Natural killer cell (primary cell): ENCODE measurements around the gene DOCK2. TPM values are rescaled to one million over a fixed set of nuclear protein-coding genes. Genes with fewer than 3 reads are reported as not detected.

Source experiments
- ATAC-seq, 3 donors: fragments of 150-1000 bp in 2 of 3; fragments of 200-7000 bp in 1 of 3; cut with Tn5 transposase; 1 replicate in 1 of 3; 2 replicates in 2 of 3; pipeline ENCODE4 v1.10.0; 2021; ENCODE audit warnings: mild to moderate bottlenecking in 2 of 3, moderate library complexity in 2 of 3
- DNase-seq, 2 donors: peaks; one replicate each; pipeline versions ENCODE4 v3.0.0 to v3.0.0-alpha.2; 2013 to 2021; ENCODE audit warnings: mixed read lengths in 1 of 2
- H3K27ac ChIP-seq: one replicate; pipeline ENCODE4 v1.5.1; 2013; ENCODE audit warnings: mild to moderate bottlenecking, low read length
- H3K27me3 ChIP-seq: one replicate; pipeline ENCODE4 v1.6.1; 2013; ENCODE audit warnings: low read length; ENCODE audit not compliant: control insufficient read depth, insufficient read depth
- H3K36me3 ChIP-seq: one replicate; pipeline ENCODE4 v1.6.1; 2013; ENCODE audit warnings: low read length; ENCODE audit not compliant: control insufficient read depth, insufficient read depth
- H3K4me1 ChIP-seq: one replicate; pipeline ENCODE4 v1.6.1; 2013; ENCODE audit warnings: low read length; ENCODE audit not compliant: control insufficient read depth, insufficient read depth
- H3K4me3 ChIP-seq: one replicate; pipeline ENCODE4 v1.5.1; 2013; ENCODE audit warnings: low read length
- H3K9me3 ChIP-seq: one replicate; pipeline ENCODE4 v1.6.1; 2013; ENCODE audit warnings: low read length; ENCODE audit not compliant: control insufficient read depth, insufficient read depth
- H3K27ac Mint-ChIP-seq, 2 donors: one replicate each; pipeline ENCODE4 v1.8.0; 2022; ENCODE audit warnings: mild to moderate bottlenecking in 2 of 2, mixed read lengths in 2 of 2, moderate library complexity in 1 of 2
- H3K27me3 Mint-ChIP-seq, 2 donors: one replicate each; pipeline ENCODE4 v1.8.0; 2022; ENCODE audit warnings: low read depth in 2 of 2, mixed read lengths in 2 of 2
- H3K36me3 Mint-ChIP-seq: one replicate; pipeline ENCODE4 v1.8.0; 2022; ENCODE audit warnings: mixed read lengths
- H3K4me1 Mint-ChIP-seq, 2 donors: one replicate each; pipeline ENCODE4 v1.8.0; 2022; ENCODE audit warnings: mixed read lengths in 2 of 2
- H3K4me3 Mint-ChIP-seq: one replicate; pipeline ENCODE4 v1.8.0; 2022; ENCODE audit warnings: mild to moderate bottlenecking, moderate library complexity, mixed read lengths
- H3K9me3 Mint-ChIP-seq, 2 donors: one replicate each; pipeline ENCODE4 v1.8.0; 2022; ENCODE audit warnings: mixed read lengths in 2 of 2
- WGBS: methylation state at CpG from one replicate; pipeline ENCODE4 v1.1.7; 2013; ENCODE audit warnings: missing lambda C conversion rate; ENCODE audit not compliant: insufficient coverage; 5-methylcytosine and 5-hydroxymethylcytosine counted together
- intact Hi-C: fragments of 100-400 bp; cut with micrococcal nuclease; formaldehyde crosslinking; loops from one replicate; pipeline ENCODE4 v1.14.2; 2022
- total RNA-seq, 4 donors: library from RNA; stranded (reverse); fragments of 120-200 nt in 1 of 4; gene quantifications; one replicate each; pipeline versions ENCODE4 v1.2.3 to v1.2.4, GENCODE V29; 2013 to 2022
- TF ChIP-seq, protein P1 (sequence below): fragments of 200-600 bp; IDR thresholded peaks from one replicate; pipeline ENCODE4 v1.8.0; 2022; ENCODE audit warnings: antibody characterized with exemption

Gene DOCK2
- total RNA-seq, 3 donors from 2014 or later (not counting 1 experiment from before 2014, with no cell fraction given), result 317 to 361 (median 320) TPM

DNA sequence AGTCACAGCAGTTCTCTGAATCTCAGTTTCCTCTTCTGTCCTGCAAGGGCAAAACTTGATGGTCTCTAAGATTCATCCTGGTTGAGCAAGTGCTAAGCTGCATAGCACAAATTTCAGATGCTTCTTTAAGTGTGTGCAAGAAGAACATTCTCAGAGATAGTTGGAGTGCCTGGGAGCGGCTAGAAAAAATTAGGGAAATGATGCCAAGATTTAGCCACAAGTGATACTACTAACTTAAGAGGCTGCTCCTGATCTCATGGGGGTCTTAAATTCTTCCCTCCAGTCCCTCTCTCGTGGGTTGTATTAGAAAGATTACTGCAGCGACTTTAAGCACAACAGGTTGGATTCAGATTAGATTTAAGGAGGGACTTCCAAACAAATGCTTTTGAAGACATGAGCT is 319.1 kb downstream of the DOCK2 start:
- H3K9me3 ChIP-seq, result no peaks in the 10 kb centered on the region
- DNase-seq (no peak), ATAC-seq (no peak)
- H3K4me3 ChIP-seq, result no peak overlapping the region
- H3K27me3 Mint-ChIP-seq, result no peaks in the 10 kb centered on the region
- H3K4me1 ChIP-seq, result no peaks in the 10 kb centered on the region
- peak overlapping the region in 1 of 2 donors; percentile 16 for H3K27ac Mint-ChIP-seq
- no peak overlapping the region for H3K4me3 Mint-ChIP-seq
- intact Hi-C loops, result no loop called here
- H3K9me3 Mint-ChIP-seq, result no peaks in the 10 kb centered on the region
- TF ChIP-seq, protein P1, sequence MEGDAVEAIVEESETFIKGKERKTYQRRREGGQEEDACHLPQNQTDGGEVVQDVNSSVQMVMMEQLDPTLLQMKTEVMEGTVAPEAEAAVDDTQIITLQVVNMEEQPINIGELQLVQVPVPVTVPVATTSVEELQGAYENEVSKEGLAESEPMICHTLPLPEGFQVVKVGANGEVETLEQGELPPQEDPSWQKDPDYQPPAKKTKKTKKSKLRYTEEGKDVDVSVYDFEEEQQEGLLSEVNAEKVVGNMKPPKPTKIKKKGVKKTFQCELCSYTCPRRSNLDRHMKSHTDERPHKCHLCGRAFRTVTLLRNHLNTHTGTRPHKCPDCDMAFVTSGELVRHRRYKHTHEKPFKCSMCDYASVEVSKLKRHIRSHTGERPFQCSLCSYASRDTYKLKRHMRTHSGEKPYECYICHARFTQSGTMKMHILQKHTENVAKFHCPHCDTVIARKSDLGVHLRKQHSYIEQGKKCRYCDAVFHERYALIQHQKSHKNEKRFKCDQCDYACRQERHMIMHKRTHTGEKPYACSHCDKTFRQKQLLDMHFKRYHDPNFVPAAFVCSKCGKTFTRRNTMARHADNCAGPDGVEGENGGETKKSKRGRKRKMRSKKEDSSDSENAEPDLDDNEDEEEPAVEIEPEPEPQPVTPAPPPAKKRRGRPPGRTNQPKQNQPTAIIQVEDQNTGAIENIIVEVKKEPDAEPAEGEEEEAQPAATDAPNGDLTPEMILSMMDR, result no peak
- no peaks in the 10 kb centered on the region for H3K36me3 Mint-ChIP-seq
- peaks cover 3% of the 10 kb centered on the region for H3K36me3 ChIP-seq
- H3K4me1 Mint-ChIP-seq, result peaks cover 27 to 32% of the 10 kb centered on the region in 2 donors
- no peaks in the 10 kb centered on the region for H3K27me3 ChIP-seq
- H3K27ac ChIP-seq, result no peak overlapping the region
- WGBS, result 96% methylated on average over 3 of the region's 3 CpGs

DNA sequence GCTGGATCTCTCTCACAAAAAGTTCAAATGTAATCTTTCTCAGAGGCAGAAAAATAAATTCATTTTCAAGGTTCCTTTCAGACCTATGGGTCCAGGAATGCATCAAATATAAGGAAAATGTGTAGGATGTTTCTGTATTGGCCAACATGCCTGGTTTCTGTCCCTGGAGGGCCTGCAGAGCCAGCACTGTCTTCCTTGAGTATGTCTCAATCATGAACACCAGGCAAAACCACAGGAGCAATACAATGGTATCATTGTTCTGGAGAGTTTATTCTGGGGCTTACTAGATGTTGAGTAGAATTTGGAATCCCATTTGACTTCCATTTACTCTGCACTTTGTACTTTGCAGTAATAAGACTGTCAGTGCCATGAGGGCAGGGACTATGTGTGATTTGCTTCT is 319.7 kb downstream of the DOCK2 start:
- no peaks in the 10 kb centered on the region for H3K36me3 Mint-ChIP-seq

DNA sequence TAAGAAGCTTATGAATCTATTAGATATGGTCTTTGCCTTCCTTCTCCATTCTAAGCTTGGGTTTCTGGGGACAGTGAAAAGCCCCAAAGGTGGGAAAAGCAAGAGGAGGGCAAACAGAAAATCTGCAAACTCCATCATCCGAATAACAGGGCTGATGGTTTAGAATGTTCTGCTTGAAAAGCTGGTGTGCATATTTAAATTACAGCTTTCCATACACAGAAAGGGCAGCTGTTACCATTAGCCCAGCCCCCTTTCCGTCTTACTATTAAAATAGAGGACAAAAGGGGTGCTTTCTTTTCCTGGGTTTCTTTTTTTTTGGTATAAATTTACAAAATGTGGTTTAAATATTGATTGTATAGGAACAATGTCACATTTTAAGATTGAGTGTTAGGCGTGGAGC is 321.2 kb downstream of the DOCK2 start:
- intact Hi-C loops, result no loop called here
- no peaks in the 10 kb centered on the region for H3K9me3 Mint-ChIP-seq
- peaks cover 17 to 26% of the 10 kb centered on the region in 2 donors for H3K4me1 Mint-ChIP-seq
- no peaks in the 10 kb centered on the region for H3K9me3 ChIP-seq
- H3K4me1 ChIP-seq, result no peaks in the 10 kb centered on the region
- no peak for DNase-seq
- 100% methylated on average over 2 of the region's 3 CpGs for WGBS
- H3K4me3 ChIP-seq, result no peak overlapping the region
- no peak for ATAC-seq
- no peak overlapping the region for H3K27ac Mint-ChIP-seq
- H3K27me3 ChIP-seq, result no peaks in the 10 kb centered on the region
- H3K27me3 Mint-ChIP-seq, result no peaks in the 10 kb centered on the region
- H3K36me3 Mint-ChIP-seq, result no peaks in the 10 kb centered on the region
- H3K36me3 ChIP-seq, result peaks cover 3% of the 10 kb centered on the region
- TF ChIP-seq, protein P1, result no peak
- no peak overlapping the region for H3K4me3 Mint-ChIP-seq
- no peak overlapping the region for H3K27ac ChIP-seq

More for the DNA sequence above, 319.7 kb downstream of the DOCK2 start:
- H3K9me3 Mint-ChIP-seq, result no peaks in the 10 kb centered on the region
- H3K4me3 ChIP-seq, result no peak overlapping the region
- no peak overlapping the region for H3K4me3 Mint-ChIP-seq
- DNase-seq (no peak), ATAC-seq (no peak)
- TF ChIP-seq, protein P1, result no peak
- H3K4me1 Mint-ChIP-seq, result peaks cover 20 to 26% of the 10 kb centered on the region in 2 donors
- H3K27ac Mint-ChIP-seq, result no peak overlapping the region
- H3K27me3 ChIP-seq, result no peaks in the 10 kb centered on the region
- no peaks in the 10 kb centered on the region for H3K27me3 Mint-ChIP-seq
- no peaks in the 10 kb centered on the region for H3K9me3 ChIP-seq
- H3K36me3 ChIP-seq, result peaks cover 3% of the 10 kb centered on the region
- intact Hi-C loops, result no loop called here
- no peaks in the 10 kb centered on the region for H3K4me1 ChIP-seq
- H3K27ac ChIP-seq, result no peak overlapping the region

DNA sequence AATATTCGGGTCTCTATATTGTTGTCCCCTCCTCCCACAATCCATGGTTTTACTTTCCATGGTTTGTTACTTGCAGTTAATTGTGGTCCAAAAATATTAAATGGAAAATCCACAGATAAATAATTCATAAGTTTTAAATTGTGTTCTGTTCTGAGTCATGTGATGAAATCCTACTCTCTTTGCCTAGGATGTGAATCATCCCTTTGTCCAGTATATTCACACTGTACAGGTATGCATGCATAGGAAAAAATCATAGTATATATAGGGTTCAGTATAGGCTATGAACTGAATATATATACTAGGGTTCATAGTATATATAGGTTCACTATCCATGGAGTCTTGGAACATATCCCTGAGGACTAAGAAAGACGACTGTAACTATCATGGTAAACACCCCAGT is 323.6 kb downstream of the DOCK2 start:
- no peak for ATAC-seq
- no peak overlapping the region for H3K27ac ChIP-seq
- Mint-ChIP-seq H3K4me3 (no peak overlapping the region), H3K9me3 (no peaks in the 10 kb centered on the region), H3K27ac (no peak overlapping the region), H3K27me3 (no peaks in the 10 kb centered on the region), H3K36me3 (no peaks in the 10 kb centered on the region), H3K4me1 (peaks cover 8 to 22% of the 10 kb centered on the region in 2 donors)
- H3K36me3 ChIP-seq, result peaks cover 3% of the 10 kb centered on the region
- no peaks in the 10 kb centered on the region for H3K27me3 ChIP-seq
- intact Hi-C loops, result no loop called here
- no peak for DNase-seq
- no peaks in the 10 kb centered on the region for H3K4me1 ChIP-seq
- TF ChIP-seq, protein P1, result no peak
- H3K4me3 ChIP-seq, result no peak overlapping the region
- H3K9me3 ChIP-seq, result no peaks in the 10 kb centered on the region
- WGBS, result 100% methylated on average over 1 of the region's 2 CpGs
